GM23248 (cell line): ENCODE data around the gene YTHDF1.
"Not testable (repeated sequence)": the region's sequence is repeated elsewhere in the genome, so short reads cannot be mapped to it uniquely, and the experiment has no call there.

ENCODE experiments used
- EZH2 ChIP-seq: fragments of 200-600 bp; sonication (generic); IDR thresholded peaks from 2 replicates; pipeline ENCODE4 v1.6.1; 2018; ENCODE audit warnings: antibody characterized with exemption, mild to moderate bottlenecking; ENCODE audit not compliant: insufficient read depth, poor library complexity, severe bottlenecking
- EZH2phosphoT487 ChIP-seq: fragments of 200-600 bp; sonication (generic); IDR thresholded peaks from 2 replicates; pipeline ENCODE4 v1.6.1; 2018; ENCODE audit warnings: antibody characterized with exemption, moderate library complexity, mild to moderate bottlenecking, low read depth; ENCODE audit not compliant: insufficient read depth

DNA sequence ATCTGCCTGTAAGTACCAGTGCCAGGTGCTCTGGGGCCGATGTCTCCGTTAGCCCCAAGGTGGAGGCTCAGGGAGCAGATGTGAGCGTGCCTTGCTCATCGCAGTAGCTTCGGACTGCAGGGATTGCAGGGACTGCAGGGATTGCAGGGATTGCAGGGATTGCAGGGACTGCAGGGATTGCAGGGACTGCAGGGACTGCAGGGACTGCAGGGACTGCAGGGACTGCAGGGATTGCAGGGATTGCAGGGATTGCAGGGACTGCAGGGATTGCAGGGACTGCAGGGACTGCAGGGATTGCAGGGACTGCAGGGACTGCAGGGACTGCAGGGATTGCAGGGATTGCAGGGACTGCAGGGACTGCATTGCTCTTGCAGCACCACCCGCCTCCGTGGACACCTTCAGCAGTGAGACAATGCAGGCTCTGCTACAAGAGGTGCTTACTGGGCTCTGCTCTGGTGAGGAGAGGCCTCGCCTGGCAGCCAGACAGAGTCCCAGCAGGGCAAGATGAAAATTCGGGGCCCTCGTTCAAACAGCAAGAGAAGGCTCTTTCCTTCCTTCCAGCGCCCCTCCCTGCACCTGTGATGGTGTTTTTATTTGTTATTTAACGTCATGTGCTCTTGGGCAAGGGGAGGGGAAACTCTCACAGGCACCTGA, 5.6 kb upstream of the YTHDF1 start:
- not testable (repeated sequence) for TF ChIP-seq EZH2, EZH2phosphoT487
